LHCN-M2 (cell line): Measurements from ENCODE around the gene MYO9A. TPM values are rescaled to one million over a fixed set of nuclear protein-coding genes. Genes with fewer than 3 reads are reported as not detected.
"Not testable (repeated sequence)": the region's sequence is repeated elsewhere in the genome, so short reads cannot be mapped to it uniquely, and the experiment has no call there.

Source experiments
- DNase-seq: peaks from one replicate; pipeline ENCODE4 v3.0.0-alpha.2; 2012; ENCODE audit warnings: low read depth
- total RNA-seq: library from RNA; depleted of rRNA; stranded (reverse); fragments of >200 nt; gene quantifications from 2 replicates; pipeline ENCODE4 v1.2.3, GENCODE V29; 2014

The MYO9A gene
- total RNA-seq, 1 experiment from 2014 or later: 22.4 TPM

GRCh38 chr15:72047020-72047419 lies 70.9 kb downstream of the MYO9A start:
- DNase-seq: no peak

- no peak for DNase-seq
Measured at GRCh38 chr15:72044956-72045355, 73.0 kb downstream of the MYO9A start.

GRCh38 chr15:72042865-72043264 lies 75.1 kb downstream of the MYO9A start:
- DNase-seq: no peak

GRCh38 chr15:72042054-72042453 lies 75.9 kb downstream of the MYO9A start:
- DNase-seq: no peak

GRCh38 chr15:72037321-72037720 lies 80.6 kb downstream of the MYO9A start:
- DNase-seq: no peak

GRCh38 chr15:72034859-72035650 lies 82.9 kb downstream of the MYO9A start:
- DNase-seq: no peak

GRCh38 chr15:72034351-72034750 lies 83.6 kb downstream of the MYO9A start:
- DNase-seq: no peak

- peak; percentile 15 for DNase-seq
Measured at GRCh38 chr15:72033711-72034110, 84.2 kb downstream of the MYO9A start.

- no peak for DNase-seq
Measured at GRCh38 chr15:72033285-72033684, 84.7 kb downstream of the MYO9A start.

- no peak for DNase-seq
Measured at GRCh38 chr15:72021604-72022003, 96.3 kb downstream of the MYO9A start.

- DNase-seq: no peak
Measured at GRCh38 chr15:72020799-72021198, 97.2 kb downstream of the MYO9A start.

- not testable (repeated sequence) for DNase-seq
Measured at GRCh38 chr15:72014555-72014954, 103.4 kb downstream of the MYO9A start.

GRCh38 chr15:72013703-72014102 lies 104.2 kb downstream of the MYO9A start:
- no peak for DNase-seq

- no peak for DNase-seq
Measured at GRCh38 chr15:72011302-72011942, 106.5 kb downstream of the MYO9A start.

- DNase-seq: no peak
Measured at GRCh38 chr15:72009222-72009621, 108.7 kb downstream of the MYO9A start.

- no peak for DNase-seq
Measured at GRCh38 chr15:72006382-72006781, 111.6 kb downstream of the MYO9A start.

- no peak for DNase-seq
Measured at GRCh38 chr15:72005483-72005882, 112.5 kb downstream of the MYO9A start.

- no peak for DNase-seq
Measured at GRCh38 chr15:71999807-72000206, 118.1 kb downstream of the MYO9A start.

GRCh38 chr15:71998717-71999116 lies 119.2 kb downstream of the MYO9A start:
- DNase-seq: not testable (repeated sequence)

- peak; percentile 65 for DNase-seq
Measured at GRCh38 chr15:71997691-71998090, 120.3 kb downstream of the MYO9A start.

- DNase-seq: no peak
Measured at GRCh38 chr15:71975816-71976150, 142.2 kb downstream of the MYO9A start.

GRCh38 chr15:71974211-71974610 lies 143.7 kb downstream of the MYO9A start:
- DNase-seq: no peak

GRCh38 chr15:71973366-71973765 lies 144.6 kb downstream of the MYO9A start:
- DNase-seq: no peak
